Measurements from ENCODE around the gene INPP5A. TPM values are rescaled to one million over a fixed set of nuclear protein-coding genes. Genes with fewer than 3 reads are reported as not detected.

INPP5A gene
- total RNA-seq, 6 experiments from 2014 or later: 58.9 to 64.6 (median 63.8) TPM

- Mint-ChIP-seq H3K27ac (no peak overlapping the region), H3K27me3 (ENCODE audit: insufficient read depth) (no peaks in the 10 kb centered on the region), H3K4me1 (ENCODE audit: low read depth) (peaks cover 39% of the 10 kb centered on the region), H3K4me3 (no peak overlapping the region), H3K36me3 (ENCODE audit: low read depth) (peaks cover 18% of the 10 kb centered on the region), H3K9me3 (no peaks in the 10 kb centered on the region)
- TF ChIP-seq, protein P1, sequence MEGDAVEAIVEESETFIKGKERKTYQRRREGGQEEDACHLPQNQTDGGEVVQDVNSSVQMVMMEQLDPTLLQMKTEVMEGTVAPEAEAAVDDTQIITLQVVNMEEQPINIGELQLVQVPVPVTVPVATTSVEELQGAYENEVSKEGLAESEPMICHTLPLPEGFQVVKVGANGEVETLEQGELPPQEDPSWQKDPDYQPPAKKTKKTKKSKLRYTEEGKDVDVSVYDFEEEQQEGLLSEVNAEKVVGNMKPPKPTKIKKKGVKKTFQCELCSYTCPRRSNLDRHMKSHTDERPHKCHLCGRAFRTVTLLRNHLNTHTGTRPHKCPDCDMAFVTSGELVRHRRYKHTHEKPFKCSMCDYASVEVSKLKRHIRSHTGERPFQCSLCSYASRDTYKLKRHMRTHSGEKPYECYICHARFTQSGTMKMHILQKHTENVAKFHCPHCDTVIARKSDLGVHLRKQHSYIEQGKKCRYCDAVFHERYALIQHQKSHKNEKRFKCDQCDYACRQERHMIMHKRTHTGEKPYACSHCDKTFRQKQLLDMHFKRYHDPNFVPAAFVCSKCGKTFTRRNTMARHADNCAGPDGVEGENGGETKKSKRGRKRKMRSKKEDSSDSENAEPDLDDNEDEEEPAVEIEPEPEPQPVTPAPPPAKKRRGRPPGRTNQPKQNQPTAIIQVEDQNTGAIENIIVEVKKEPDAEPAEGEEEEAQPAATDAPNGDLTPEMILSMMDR (IDR thresholded peaks at IDR 0.05): no peak
- no peak for DNase-seq
Measured at GRCh38 chr10:132582771-132583170, 45.2 kb downstream of the INPP5A start.

- TF ChIP-seq, protein P1 (IDR thresholded peaks at IDR 0.05): no peak
- no peak for DNase-seq
- Mint-ChIP-seq H3K4me3 (no peak overlapping the region), H3K36me3 (ENCODE audit: low read depth) (peaks cover 18% of the 10 kb centered on the region), H3K4me1 (ENCODE audit: low read depth) (peaks cover 46% of the 10 kb centered on the region), H3K9me3 (no peaks in the 10 kb centered on the region), H3K27ac (no peak overlapping the region), H3K27me3 (ENCODE audit: insufficient read depth) (no peaks in the 10 kb centered on the region)
Measured at GRCh38 chr10:132583456-132583855, 45.9 kb downstream of the INPP5A start.

DNA sequence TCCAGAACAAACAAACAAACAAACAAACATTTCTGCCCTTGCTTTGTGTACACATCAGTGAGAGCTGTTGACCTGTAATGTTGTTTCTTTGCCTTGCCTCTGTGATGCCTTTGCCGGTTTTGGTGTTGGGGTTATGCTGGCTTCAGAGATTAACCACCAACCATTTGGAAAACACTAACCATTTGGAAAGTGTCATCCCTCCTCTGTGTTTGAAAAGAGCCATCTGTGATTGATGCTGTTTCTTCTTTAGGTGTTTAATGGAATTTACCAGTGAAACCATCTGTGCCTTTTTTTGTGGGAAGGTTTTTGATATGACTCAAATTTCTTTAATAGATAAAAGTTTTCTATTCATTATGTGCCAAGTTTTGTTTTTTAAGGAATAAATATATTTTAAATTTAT is 46.5 kb downstream of the INPP5A start:
- no peak for DNase-seq
- Mint-ChIP-seq H3K36me3 (ENCODE audit: low read depth) (peaks cover 18% of the 10 kb centered on the region), H3K9me3 (no peaks in the 10 kb centered on the region), H3K4me1 (ENCODE audit: low read depth) (peaks cover 53% of the 10 kb centered on the region), H3K27me3 (ENCODE audit: insufficient read depth) (no peaks in the 10 kb centered on the region), H3K4me3 (no peak overlapping the region), H3K27ac (no peak overlapping the region)
- TF ChIP-seq, protein P1 (IDR thresholded peaks at IDR 0.05): no peak

DNA sequence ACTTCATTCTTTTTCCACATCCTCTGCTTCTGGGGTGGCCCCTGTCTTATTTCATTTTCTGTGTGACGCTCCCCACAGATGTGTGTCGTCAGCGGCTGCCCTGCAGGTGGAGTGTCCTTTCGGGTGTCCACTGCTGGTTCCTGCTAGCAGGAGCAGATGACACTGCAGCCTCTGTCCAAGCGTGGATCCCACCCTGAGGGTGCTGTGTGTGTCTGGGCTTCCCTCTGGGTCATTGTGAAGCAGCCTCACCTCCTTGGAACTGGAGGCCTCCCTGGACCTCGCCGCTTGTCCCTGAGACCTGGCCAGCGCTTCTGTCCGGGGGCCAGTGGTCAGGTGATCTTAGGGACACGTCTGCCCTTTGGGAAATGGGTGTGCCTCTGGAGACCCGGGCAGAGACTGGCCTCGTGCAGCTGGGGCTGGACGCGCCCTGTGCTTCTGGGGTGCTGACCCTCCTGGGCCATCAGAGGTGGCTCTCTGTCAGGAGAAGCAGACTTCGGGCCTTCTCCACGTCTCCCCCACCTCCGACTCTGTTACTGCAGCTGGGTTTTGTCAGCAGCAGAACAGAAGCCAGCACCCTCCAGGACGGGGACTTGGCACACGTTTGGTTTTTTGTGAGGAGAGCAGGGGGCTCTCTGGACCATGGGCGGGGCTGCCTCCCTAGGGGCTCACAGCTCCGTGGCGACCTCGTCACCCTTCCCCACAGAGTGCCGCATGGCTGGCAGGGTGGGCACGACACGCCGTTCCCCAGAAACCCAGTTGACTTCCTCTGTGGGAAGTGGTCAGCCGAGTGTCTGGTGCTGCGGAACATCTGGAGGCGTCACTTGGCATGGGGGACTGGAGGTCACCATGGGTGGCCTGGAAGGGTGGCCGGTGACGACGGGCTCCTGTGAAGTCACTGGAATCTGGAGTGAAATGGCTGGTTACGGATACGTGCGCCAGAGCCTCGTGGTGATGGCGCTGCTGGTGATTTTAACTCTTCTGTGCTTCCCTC is 48.4 kb downstream of the INPP5A start:
- Mint-ChIP-seq H3K9me3 (no peaks in the 10 kb centered on the region), H3K27ac (no peak overlapping the region), H3K4me1 (ENCODE audit: low read depth) (peaks cover 60% of the 10 kb centered on the region), H3K27me3 (ENCODE audit: insufficient read depth) (no peaks in the 10 kb centered on the region), H3K4me3 (no peak overlapping the region), H3K36me3 (ENCODE audit: low read depth) (peaks cover 19% of the 10 kb centered on the region)
- no peak for DNase-seq
- TF ChIP-seq, protein P1 (IDR thresholded peaks at IDR 0.05): no peak

GRCh38 chr10:132586739-132587138 is 49.2 kb downstream of the INPP5A start:
- Mint-ChIP-seq H3K36me3 (ENCODE audit: low read depth) (peaks cover 16% of the 10 kb centered on the region), H3K27me3 (ENCODE audit: insufficient read depth) (no peaks in the 10 kb centered on the region), H3K9me3 (no peaks in the 10 kb centered on the region), H3K4me3 (no peak overlapping the region), H3K27ac (peak overlapping the region; percentile 67; the same call in 1 of the 2 replicates), H3K4me1 (ENCODE audit: low read depth) (peaks cover 60% of the 10 kb centered on the region)
- TF ChIP-seq, protein P1 (IDR thresholded peaks at IDR 0.05): no peak
- DNase-seq: no peak
